ENCODE measurements around the gene PVR.
"Not testable (repeated sequence)": the region's sequence is repeated elsewhere in the genome, so short reads cannot be mapped to it uniquely, and the experiment has no call there.

Gene PVR

DNA sequence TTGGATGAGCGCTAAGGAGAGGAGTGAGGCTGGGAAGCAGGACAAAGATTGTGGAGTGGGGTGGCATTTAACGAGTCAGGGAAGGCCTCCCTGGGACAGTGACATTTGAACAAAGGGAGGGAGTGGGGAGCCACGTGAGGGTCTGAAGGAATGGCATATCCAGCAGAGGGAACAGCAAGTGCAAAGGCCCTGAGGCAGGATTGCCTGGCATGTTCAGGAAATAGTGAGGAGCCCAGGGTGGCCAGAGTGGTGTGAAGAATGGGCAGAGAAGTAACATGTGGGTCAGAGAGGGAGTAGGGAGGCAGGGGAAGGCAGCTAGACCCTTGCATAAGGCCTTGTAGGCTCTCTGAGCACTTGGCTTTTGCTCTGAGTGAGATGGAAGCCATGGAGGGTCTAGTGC is 14.9 kb upstream of the PVR start:
- Histone ChIP-seq H4K20me1 (no peaks in the 10 kb centered on the region), H3K36me3 (no peaks in the 10 kb centered on the region), H3K4me3 (no peak overlapping the region), H3K27me3 (no peaks in the 10 kb centered on the region), H3K9ac (no peak overlapping the region), H3K27ac (no peak overlapping the region), H3K4me1 (no peaks in the 10 kb centered on the region), H3K4me2 (no peak overlapping the region), H3K9me3 (no peaks in the 10 kb centered on the region)
- no peak for TF ChIP-seq Cebpa-rat (IDR thresholded peaks at IDR 0.05)

DNA sequence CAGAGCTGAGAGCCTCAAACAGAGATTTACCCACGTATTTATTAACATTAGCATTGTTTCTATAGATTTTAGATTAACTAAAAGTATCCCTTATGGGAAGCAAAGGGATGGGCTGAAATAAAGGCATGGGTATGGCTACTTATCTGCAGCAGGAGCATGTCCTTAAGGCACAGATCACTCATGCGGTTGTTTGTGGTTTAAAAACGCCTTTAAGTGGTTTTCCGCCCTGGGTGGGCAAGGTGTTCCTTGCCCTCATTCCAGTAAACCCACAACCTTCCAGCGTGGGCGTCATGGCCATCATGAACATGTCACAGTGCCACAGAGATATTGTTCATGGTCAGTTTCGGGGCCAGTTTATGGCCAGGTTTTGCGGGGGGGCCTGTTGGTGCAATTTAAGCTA is 12.1 kb upstream of the PVR start:
- not testable (repeated sequence) for H3K9me3 ChIP-seq, H3K4me3 ChIP-seq, H3K9ac ChIP-seq, H3K27ac ChIP-seq, H4K20me1 ChIP-seq, H3K27me3 ChIP-seq, H3K4me2 ChIP-seq, H3K4me1 ChIP-seq, H3K36me3 ChIP-seq

DNA sequence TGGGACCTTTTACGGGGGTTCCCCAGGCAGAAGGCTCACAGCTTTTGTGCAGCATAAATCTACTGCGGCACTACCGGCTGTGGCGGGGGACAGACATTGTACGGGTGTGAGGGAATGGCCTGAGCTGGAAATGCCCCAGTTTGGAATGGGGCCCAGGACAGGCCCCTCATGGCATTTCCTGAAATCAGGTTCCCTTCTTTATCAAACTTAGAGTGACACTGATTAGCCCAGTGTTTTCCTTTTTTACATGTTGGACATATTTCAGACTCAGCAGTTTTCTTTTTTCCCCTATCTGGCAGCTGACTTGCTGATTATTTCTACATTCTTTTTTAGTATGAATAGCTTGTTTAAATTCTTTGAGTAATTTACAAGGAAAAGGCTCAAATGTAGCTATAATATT is 9.7 kb upstream of the PVR start:
- not testable (repeated sequence) for H4K20me1 ChIP-seq, H3K36me3 ChIP-seq, H3K9me3 ChIP-seq, H3K4me2 ChIP-seq, H3K4me3 ChIP-seq, H3K27ac ChIP-seq, H3K9ac ChIP-seq, H3K4me1 ChIP-seq, H3K27me3 ChIP-seq

DNA sequence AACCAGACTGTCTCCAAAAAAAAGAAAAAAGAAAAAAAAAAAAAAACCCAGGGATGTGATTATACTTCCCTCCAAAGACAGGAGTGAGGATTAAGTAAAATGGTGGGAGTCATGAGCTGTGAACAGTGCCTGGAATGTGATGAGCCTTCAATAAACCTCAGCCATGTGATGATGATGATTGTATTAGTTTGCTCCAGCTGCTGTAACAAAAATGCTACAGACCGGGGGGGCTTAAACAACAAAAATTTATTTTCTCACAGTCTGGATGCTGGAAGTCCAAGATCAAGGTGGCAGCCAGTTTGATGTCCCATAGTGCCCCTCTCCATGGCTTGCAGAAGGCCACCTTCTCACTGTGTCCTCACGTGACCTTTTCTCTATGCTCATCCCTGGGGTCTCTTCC is 8.9 kb upstream of the PVR start:
- no peak overlapping the region for H3K4me3 ChIP-seq
- H3K9ac ChIP-seq, result no peak overlapping the region
- H3K27ac ChIP-seq, result no peak overlapping the region
- H4K20me1 ChIP-seq, result no peaks in the 10 kb centered on the region
- H3K9me3 ChIP-seq, result no peaks in the 10 kb centered on the region
- no peaks in the 10 kb centered on the region for H3K27me3 ChIP-seq
- no peaks in the 10 kb centered on the region for H3K4me1 ChIP-seq
- no peak for TF ChIP-seq Cebpa-rat (IDR thresholded peaks at IDR 0.05)
- no peak overlapping the region for H3K4me2 ChIP-seq
- H3K36me3 ChIP-seq, result no peaks in the 10 kb centered on the region

DNA sequence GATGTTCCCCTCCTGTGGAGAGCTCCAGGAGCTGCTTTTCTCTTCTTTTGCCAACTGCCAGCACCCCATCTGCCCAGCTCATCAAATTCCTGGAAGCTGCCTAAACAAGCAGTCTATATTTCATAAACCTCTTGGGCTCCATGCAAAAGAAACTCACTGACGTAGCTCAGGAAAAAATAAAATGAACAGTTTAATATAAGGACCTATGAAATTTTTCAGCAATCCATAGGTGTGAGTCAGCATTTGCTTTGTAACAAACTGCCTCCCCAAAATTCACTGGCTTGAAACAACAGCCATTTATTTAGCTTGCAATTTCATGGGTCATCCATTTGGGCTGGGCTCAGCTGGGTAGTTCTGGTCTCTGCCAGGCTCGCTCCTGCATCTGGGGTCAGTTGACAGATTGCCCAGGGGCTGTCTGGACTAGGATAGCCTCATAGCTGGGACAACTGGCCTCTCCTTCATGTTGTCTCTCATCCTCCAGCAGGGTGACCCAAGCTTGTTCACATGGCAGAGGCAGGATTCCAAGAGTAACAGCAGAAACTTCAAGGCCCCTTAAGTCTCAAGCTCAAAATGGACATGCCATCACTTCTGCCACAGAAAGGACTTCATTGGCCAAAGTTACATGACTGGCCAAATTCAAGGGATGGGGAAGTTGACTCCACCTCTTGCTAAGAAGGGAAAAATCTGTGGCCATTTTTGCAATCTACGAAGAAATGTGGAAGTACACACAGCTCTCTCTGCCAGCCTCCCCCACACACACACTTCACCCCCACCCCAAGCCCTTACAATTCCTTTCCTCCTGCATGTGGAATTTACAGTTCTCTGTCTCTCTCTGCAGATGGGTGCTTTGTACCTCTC is 7.9 kb upstream of the PVR start:
- no peaks in the 10 kb centered on the region for H3K9me3 ChIP-seq
- H3K4me2 ChIP-seq, result no peak overlapping the region
- no peaks in the 10 kb centered on the region for H3K27me3 ChIP-seq
- TF ChIP-seq Cebpa-rat (IDR thresholded peaks at IDR 0.05), result no peak
- no peaks in the 10 kb centered on the region for H4K20me1 ChIP-seq
- H3K9ac ChIP-seq, result no peak overlapping the region
- no peak overlapping the region for H3K4me3 ChIP-seq
- no peaks in the 10 kb centered on the region for H3K4me1 ChIP-seq
- H3K36me3 ChIP-seq, result no peaks in the 10 kb centered on the region
- no peak overlapping the region for H3K27ac ChIP-seq

DNA sequence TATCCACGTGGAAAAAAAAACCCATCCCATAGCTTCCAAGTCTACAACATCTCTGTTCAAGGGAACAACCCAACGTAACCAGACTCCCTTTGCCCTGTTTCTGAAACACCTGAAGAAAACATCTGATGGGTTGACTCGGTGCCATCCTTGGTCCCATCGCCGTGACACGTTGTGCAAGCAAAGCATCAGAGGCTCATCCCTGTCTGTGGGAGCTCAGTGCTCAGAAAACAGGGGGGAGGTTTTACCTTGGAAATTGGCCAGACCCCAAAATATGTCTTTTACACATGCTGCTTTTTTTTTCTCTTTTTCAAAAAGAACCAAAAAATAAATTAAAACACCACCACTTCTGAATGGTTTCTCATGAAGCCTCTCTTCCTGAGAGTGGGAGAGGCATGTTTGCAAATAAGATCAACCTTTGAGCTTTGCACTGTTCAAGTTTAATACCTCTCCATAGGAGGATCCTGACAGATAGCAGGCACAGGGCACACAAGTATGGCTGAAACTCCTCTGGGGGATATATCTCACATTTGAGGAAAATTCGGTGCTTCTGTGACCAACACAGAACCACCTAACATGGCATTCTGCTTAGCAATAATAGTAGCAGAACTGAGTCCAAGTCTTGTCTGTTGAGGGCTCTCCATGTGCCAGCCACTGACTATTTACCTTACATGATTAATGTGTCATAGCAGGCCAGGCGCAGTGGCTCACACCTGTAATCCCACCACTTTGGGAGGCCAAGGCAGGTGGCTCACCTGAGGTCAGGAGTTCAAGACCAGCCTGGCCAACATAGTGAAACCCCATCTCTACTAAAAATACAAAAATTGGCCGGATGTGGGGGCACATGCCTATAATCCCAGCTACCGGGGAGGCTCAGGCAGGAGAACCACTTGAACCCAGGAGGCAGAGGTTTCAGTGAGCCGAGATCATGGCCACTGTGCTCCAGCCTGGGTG is 7.0 kb upstream of the PVR start:
- no peak overlapping the region for H3K9ac ChIP-seq
- no peaks in the 10 kb centered on the region for H3K4me1 ChIP-seq
- H3K27me3 ChIP-seq, result no peaks in the 10 kb centered on the region
- H3K4me3 ChIP-seq, result no peak overlapping the region
- no peak overlapping the region for H3K27ac ChIP-seq
- H3K9me3 ChIP-seq, result no peaks in the 10 kb centered on the region
- H4K20me1 ChIP-seq, result no peaks in the 10 kb centered on the region
- TF ChIP-seq Cebpa-rat (IDR thresholded peaks at IDR 0.05), result no peak
- no peak overlapping the region for H3K4me2 ChIP-seq
- no peaks in the 10 kb centered on the region for H3K36me3 ChIP-seq

DNA sequence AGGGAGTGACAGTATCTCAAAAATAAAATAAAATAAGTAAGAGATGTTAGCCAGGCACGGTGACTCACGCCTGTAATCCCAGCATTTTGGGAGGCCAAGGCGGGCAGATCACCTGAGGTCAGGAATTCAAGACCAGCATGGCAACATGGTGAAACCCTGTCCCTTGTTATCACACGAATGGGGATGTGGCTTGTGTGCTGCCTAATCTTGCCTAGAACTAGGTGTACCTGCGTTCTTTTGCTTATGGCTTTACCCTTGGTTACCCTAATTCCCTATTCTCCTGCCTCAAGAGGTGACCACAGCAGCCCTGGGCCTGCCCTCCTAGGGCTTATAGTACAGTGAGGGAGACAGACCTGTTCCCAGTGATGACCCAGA is 6.3 kb upstream of the PVR start:
- Histone ChIP-seq H3K4me3 (no peak overlapping the region), H3K27me3 (no peaks in the 10 kb centered on the region), H3K27ac (no peak overlapping the region), H3K36me3 (no peaks in the 10 kb centered on the region), H3K4me1 (no peaks in the 10 kb centered on the region), H3K9me3 (no peaks in the 10 kb centered on the region), H3K4me2 (no peak overlapping the region), H3K9ac (no peak overlapping the region), H4K20me1 (no peaks in the 10 kb centered on the region)
- no peak for TF ChIP-seq Cebpa-rat (IDR thresholded peaks at IDR 0.05)

DNA sequence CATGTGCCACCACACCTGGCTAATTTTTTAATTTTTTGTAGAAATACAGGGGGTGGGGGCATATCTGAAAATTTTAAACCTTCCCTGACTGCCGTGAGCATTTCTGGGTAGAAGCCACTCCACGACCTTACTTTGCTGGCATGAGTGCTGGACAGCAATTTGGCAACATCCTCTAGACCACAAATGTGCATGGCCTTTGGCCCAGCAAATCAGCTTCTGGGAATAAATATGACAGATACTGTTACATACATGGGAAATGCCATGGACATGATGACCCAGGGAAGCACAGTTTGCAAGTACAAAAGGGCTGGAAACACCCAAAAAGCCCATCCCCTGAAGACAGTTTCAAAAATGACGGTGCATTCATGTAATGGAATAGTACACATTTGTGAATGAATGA is 3.2 kb upstream of the PVR start:
- H3K9ac ChIP-seq, result no peak overlapping the region
- H3K9me3 ChIP-seq, result no peaks in the 10 kb centered on the region
- H3K4me2 ChIP-seq, result no peak overlapping the region
- H3K4me3 ChIP-seq, result no peak overlapping the region
- no peaks in the 10 kb centered on the region for H3K27me3 ChIP-seq
- H3K36me3 ChIP-seq, result no peaks in the 10 kb centered on the region
- no peak for TF ChIP-seq Cebpa-rat (IDR thresholded peaks at IDR 0.05)
- H3K27ac ChIP-seq, result no peak overlapping the region
- no peaks in the 10 kb centered on the region for H4K20me1 ChIP-seq
- H3K4me1 ChIP-seq, result no peaks in the 10 kb centered on the region

DNA sequence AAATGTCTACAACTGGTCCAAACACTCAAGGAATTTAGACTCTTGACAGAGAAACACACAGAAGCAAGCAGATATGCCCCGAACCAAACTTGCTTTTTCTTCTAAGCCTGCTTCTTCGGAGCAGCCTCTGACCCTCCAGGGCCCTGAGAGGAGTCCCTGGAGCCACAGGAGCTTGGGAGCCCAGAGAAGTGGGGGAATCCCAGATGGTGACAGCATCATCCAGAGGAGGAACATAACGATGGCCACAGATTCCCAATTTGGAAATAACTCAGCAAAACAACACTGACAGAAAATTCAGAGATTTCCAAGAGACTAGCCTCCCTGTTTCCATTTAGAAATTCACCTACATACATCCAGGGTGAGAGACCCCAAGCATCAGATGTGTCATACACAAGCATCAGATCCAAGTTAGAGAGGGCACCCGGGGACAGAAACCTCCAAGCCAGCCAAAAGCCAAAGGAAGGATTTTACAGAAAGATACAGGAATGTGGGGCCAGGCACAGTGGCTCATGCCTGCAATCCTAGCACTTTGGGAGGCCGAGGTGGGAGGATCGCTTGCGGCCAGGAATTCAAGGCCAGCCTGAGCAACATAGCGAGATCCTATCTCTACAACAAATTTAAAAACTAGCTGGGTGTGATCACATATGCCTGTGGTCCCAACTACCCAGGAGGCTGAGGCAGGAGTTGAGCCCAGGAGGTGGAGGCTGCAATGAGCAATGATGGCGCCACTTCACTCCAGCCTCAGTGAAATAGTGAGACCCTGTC is 2.0 kb upstream of the PVR start:
- Histone ChIP-seq H3K36me3 (no peaks in the 10 kb centered on the region), H4K20me1 (no peaks in the 10 kb centered on the region), H3K9ac (no peak overlapping the region), H3K27me3 (no peaks in the 10 kb centered on the region), H3K27ac (no peak overlapping the region), H3K4me2 (no peak overlapping the region), H3K9me3 (no peaks in the 10 kb centered on the region), H3K4me3 (no peak overlapping the region), H3K4me1 (no peaks in the 10 kb centered on the region)
- no peak for TF ChIP-seq Cebpa-rat (IDR thresholded peaks at IDR 0.05)

DNA sequence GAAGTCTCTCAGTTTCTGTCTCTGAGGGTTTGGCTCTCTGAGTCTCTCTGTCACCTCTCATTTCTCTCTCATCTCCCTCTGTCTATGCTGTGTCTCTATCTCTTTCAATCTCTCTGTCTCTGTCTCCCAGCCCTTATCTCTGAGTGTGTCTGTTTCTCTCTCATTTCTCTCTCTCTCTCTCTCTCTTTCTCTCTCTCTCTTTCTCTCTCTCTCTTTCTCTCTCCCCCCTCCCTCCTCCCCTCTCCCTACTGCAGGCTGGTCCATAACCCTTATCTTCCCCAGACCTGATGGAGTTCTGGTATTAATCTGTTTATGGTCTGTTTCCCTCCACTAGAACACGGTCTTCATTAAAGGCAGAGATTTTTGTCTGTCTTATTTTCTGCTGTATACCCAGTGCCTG is 1.3 kb upstream of the PVR start:
- no peak overlapping the region for H3K27ac ChIP-seq
- H3K4me3 ChIP-seq, result no peak overlapping the region
- no peak overlapping the region for H3K4me2 ChIP-seq
- no peaks in the 10 kb centered on the region for H3K4me1 ChIP-seq
- H3K36me3 ChIP-seq, result no peaks in the 10 kb centered on the region
- no peaks in the 10 kb centered on the region for H3K27me3 ChIP-seq
- H3K9me3 ChIP-seq, result no peaks in the 10 kb centered on the region
- no peaks in the 10 kb centered on the region for H4K20me1 ChIP-seq
- no peak for TF ChIP-seq Cebpa-rat (IDR thresholded peaks at IDR 0.05)
- H3K9ac ChIP-seq, result no peak overlapping the region
